Epithelial cell of proximal tubule (primary cell): Measurements from ENCODE around the gene CAPN9. TPM values are rescaled to one million over a fixed set of nuclear protein-coding genes. Genes with fewer than 3 reads are reported as not detected.

Experiments
- DNase-seq: peaks from one replicate; pipeline ENCODE4 v3.0.0-alpha.2; 2011; ENCODE audit warnings: low read depth
- H3K4me3 ChIP-seq: 2 replicates; pipeline ENCODE4 v1.5.1; 2011; ENCODE audit warnings: low read depth, mild to moderate bottlenecking, low read length
- total RNA-seq: library from RNA; depleted of rRNA; stranded (reverse); fragments of >200 nt; gene quantifications from 2 replicates; pipeline ENCODE4 v1.2.3, GENCODE V29; 2015
- TF ChIP-seq, protein P1 (sequence below): conservative IDR thresholded peaks from 2 replicates; pipeline ENCODE4 v1.5.1; 2012; ENCODE audit warnings: low read depth, mild to moderate bottlenecking, low read length

CAPN9 gene
- total RNA-seq, 1 donor from 2014 or later: not detected

DNA sequence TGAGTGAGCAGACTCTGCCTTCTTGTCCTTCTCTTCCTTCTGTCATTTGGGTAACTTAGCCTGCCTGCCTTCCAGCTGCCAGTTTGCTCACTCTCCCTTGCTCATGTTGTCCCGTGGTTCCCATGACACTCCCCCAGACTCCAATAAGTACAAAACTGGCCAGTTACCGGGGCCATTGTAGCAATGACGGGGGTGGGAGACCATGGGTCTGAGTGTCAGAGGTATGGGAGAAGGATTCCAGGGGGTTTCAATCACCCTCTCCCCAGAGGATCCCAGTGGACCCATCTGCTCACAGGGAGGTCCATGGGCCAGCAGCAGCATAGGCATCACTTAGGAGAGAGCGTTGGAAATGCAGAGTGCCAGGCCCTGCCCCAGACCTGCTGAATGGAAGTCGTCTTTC, 51.3 kb downstream of the CAPN9 start:
- no peak overlapping the region for H3K4me3 ChIP-seq
- TF ChIP-seq, protein P1, sequence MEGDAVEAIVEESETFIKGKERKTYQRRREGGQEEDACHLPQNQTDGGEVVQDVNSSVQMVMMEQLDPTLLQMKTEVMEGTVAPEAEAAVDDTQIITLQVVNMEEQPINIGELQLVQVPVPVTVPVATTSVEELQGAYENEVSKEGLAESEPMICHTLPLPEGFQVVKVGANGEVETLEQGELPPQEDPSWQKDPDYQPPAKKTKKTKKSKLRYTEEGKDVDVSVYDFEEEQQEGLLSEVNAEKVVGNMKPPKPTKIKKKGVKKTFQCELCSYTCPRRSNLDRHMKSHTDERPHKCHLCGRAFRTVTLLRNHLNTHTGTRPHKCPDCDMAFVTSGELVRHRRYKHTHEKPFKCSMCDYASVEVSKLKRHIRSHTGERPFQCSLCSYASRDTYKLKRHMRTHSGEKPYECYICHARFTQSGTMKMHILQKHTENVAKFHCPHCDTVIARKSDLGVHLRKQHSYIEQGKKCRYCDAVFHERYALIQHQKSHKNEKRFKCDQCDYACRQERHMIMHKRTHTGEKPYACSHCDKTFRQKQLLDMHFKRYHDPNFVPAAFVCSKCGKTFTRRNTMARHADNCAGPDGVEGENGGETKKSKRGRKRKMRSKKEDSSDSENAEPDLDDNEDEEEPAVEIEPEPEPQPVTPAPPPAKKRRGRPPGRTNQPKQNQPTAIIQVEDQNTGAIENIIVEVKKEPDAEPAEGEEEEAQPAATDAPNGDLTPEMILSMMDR: no peak

DNA sequence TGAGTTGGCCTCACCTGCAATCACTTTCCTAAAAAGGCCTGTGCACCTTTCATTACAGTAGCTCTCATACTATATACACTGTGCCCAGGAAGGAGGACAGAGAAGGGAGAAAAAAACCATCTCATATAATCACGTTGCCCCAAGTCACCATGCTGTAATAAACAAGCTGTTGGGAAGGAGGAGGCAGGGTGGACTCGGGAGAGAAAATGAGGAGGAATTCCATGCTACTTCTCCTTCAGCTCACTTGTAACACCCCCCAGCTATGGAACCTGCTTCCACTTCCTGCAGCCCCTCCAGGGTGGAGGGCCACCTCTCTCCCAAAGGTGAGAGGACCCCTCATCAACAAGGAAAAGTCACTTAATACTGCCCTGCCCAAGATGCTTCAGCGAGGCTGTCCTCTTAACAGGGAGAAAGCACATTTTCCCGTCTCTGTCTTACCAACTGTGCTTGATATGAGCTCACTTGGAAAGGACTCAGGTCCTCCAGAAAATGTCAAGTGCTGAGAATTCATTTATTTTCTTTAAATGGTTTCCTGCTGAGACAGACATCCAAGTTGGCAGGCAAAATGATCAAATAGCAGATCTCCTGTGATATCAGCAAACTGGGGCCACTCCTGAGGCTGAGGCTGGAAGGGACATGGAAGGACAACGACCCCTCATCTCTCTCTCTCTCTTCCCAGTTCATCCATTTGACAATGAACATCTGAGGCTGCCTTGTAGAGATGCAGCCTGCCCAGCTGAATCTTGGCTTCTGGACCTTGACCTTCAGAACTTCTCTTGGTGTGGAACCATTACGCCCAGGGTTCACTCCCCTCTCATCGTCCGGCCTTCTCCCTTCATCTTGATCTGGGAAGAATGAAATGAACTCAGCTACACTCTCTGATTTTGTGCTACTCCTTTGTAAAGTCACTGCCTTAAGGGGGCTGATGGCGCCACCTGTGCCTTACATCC, 54.0 kb downstream of the CAPN9 start:
- DNase-seq: no peak
- no peak overlapping the region for H3K4me3 ChIP-seq
- TF ChIP-seq, protein P1: no peak

More for the DNA sequence above, 51.3 kb downstream of the CAPN9 start:
- no peak for DNase-seq

DNA sequence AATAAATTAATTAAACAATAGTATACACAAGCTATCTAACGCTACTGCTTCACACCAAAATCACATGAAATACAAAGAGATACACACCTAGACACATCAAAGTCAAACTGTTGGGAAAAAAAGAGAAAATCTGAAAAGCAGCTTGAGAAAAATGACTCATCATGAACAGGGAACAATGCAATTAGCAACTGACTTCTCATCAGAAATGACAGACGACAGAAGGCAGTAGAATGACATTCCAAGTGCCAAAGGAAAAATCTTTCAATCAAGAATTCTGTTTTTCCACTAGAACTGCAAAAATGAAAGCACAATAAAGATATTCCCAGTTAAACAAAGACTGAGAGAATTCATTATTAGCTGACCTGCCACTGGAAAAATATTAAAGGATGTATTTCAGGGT, 57.2 kb downstream of the CAPN9 start:
- TF ChIP-seq, protein P1: no peak
- DNase-seq: no peak
- no peak overlapping the region for H3K4me3 ChIP-seq

DNA sequence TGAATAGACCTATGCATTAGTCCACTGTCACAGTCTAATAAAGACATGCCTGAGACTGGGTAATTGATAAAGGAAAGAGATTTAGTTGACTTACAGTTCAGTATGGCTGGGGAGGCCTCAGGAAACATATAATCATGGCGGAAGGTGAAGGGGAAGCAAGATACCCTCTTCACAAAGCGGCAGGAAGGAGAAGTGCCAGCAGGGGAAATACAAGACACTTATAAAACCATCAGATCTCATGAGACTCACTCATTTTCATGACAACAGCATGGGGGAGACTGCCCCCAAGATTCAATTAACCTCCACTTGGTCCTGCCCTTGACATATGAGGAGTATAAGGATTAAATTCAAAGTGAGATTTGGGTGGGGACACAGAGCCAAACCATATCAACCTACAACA, 59.4 kb downstream of the CAPN9 start:
- no peak overlapping the region for H3K4me3 ChIP-seq
- TF ChIP-seq, protein P1: no peak
- no peak for DNase-seq

DNA sequence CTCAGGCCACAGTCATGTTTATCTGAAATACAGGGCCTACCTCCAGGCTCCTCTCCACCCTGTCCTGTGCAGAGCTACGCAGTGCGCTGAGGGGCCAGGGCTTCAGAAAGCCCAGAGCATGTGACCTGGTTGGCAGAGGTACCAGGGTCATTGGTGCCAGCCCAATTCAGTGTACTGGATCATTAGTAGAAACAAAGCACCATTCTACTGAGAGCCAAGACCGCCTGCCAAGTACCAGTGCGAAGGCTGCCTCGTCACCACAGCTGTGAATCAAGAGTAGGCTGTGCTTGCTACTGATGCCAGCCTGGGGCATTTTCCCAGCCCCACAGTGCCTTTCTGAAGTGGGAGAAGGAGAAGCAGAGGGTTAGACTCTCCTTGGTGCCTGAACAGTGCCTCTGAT, 59.8 kb downstream of the CAPN9 start:
- DNase-seq: no peak
- no peak overlapping the region for H3K4me3 ChIP-seq
- TF ChIP-seq, protein P1: no peak

DNA sequence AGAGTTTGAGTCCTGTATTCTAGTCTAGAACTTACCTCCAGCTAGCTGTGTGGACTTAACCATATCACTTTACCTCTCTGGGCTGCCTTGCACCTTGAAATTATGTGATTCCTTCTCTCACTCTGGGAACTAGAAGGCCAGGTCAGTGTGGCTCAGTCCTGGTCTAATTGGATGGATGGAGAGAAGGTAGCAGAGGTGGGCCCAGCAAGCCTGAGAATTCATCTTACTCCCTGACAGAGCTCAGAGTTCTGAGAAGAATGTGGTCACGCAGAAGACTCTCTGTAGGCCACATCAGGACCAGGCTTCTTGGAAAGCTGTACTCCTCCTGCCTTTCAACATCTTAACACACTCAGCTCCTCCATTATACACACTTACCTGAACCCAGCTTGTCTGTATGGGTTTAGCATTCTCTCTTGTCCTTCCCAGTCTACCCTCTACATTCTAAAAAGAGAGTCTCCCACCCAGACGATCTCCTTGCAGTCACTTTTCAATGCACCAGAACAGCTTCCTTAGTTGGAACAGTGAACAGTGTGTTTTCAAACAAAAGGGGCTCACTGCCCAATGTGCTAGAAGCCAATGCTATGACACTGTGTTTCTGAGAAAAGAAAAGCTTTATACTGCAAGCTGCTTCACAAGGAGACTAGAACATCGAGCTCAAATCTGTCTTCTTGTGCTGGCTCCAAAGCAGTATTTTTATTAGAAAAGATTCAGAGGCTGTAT, 60.5 kb downstream of the CAPN9 start:
- no peak overlapping the region for H3K4me3 ChIP-seq
- no peak for DNase-seq
- TF ChIP-seq, protein P1: no peak
